Activated CD4-positive, alpha-beta T cell treated with anti-CD3 and anti-CD28 coated beads for 4 hours (primary cell): ENCODE data around the gene AAK1.

Source experiments
- DNase-seq, 2 donors: peaks; one replicate each; pipeline ENCODE4 v3.0.0-alpha.2; 2020

The AAK1 gene

GRCh38 chr2:69529480-69529879, 114.1 kb downstream of the AAK1 start:
- no peak for DNase-seq

DNA sequence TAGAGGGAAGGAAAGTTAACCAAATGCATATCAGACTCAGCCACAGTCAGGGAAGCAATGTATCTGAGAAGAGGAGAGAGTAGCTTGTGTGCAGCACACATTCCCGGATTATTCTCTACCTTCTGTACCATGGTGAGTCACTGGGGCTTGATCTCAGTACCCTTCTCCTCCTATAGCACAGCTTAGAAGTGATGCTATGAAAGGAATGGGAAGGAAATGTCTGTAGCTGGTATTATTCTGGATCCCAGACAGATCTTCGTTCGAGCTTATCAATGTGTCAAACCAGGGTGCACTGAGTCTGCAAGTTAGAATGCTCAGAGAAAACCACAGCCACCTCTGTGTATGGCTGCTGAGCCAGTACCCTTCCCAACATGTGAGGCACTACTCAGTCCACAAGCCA, 118.3 kb downstream of the AAK1 start:
- no peak for DNase-seq

DNA sequence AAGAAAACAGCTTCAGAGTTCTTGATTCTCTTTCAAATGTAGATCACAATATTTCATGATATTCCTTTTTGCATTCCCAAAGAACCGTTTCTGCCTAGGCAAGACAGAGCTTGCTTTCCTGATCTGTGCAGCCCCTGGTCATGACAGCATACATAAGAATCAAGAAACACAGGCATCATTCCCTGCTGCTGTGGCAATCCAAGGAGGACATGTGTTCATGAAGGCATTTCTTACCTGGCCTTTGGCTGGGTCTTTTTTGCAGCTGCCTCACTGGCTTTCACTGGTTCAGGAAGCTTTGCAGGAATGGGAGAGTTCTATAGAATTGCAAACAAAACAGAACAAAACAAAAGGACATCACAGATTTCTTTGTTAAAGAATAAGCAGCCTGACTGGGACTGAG, 118.7 kb downstream of the AAK1 start:
- no peak for DNase-seq

DNA sequence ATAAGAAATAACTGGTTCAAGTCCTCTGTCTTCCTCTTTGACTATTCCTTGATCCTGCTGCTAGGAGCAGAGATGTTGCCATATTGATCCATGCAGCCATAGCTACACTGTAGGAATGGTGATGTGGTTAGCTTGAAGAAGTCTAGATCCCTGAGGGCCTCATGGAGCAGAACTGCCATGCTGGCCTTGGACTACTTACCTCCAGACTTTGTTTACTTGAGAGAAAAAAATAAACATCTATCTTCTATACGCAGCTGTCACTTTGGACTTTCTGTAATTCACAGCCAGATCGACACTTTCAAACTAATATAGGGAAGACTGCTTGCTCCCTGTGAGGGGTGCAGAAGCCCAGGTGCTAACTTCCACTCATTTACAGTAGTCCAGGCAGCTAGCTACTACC, 121.8 kb downstream of the AAK1 start:
- DNase-seq, result no peak

GRCh38 chr2:69518841-69519240, 124.7 kb downstream of the AAK1 start:
- no peak for DNase-seq

- no peak for DNase-seq
These were observed 126.1 kb downstream of the AAK1 start for GRCh38 chr2:69517410-69517809.

DNA sequence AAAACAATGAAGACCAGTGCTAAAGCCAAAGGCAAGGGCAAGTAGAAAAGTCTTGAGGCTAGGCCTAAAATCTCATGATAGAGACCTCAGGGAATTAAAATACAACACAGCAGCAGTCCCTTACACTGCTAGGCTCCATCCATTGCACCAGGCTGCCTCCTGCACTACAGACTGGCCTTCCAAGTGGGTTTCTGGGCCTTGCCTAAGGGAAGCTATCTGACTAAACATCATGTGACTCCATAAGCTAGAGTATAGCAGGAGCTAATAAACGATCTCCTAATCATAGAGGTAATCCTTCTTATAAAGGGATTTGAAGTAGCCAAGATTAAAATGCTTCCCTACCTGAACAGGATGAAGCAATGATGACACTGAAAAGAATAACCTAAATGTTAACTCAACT, 128.7 kb downstream of the AAK1 start:
- no peak for DNase-seq

DNA sequence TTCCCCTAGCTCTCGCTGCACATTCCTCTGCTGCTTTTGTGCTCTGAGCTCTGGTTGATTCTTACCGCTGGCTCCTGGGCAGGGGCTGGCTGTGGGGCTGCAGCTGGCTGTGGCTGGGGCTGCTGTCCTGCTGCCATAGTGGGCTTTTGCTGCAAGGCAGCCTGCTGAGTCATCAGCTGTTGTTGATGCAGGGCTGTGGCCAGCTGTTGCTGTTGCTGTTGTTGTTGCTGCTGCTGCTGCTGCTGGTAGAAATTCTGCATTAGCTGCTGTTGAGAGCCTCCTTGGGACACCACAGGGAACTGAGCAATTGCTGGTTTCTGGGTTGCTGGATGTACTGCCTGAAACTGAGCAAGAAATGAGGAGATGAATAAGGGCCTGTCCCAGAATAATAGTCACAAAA, 129.1 kb downstream of the AAK1 start:
- no peak for DNase-seq

DNA sequence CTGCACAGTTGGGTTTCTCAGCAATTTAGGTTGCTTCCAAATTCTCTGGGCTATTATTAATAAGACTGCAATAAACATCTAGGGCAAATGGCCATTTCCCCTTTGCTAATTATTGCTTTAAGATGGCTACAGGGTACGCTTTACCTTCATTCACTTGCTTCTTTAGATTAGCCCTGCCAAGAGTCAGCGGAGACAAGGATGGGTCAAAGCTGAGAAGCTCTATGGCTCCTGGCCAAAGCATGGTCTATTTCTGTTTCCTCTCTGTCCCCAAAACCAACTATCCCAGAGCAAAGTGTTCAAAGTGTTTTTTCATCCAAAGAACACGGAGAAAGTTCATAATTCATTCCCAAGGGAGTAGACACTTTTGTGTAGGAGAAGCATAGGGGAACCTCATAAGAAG, 131.1 kb downstream of the AAK1 start:
- no peak for DNase-seq

- DNase-seq, result no peak
These were observed 133.3 kb downstream of the AAK1 start for GRCh38 chr2:69510204-69510603.

GRCh38 chr2:69509750-69510140, 133.8 kb downstream of the AAK1 start:
- no peak for DNase-seq

- DNase-seq, result no peak
These were observed 134.4 kb downstream of the AAK1 start for GRCh38 chr2:69509011-69509749.

- no peak for DNase-seq
These were observed 137.8 kb downstream of the AAK1 start for GRCh38 chr2:69505710-69506109.

- DNase-seq, result no peak
These were observed 142.2 kb downstream of the AAK1 start for GRCh38 chr2:69501301-69501700.

DNA sequence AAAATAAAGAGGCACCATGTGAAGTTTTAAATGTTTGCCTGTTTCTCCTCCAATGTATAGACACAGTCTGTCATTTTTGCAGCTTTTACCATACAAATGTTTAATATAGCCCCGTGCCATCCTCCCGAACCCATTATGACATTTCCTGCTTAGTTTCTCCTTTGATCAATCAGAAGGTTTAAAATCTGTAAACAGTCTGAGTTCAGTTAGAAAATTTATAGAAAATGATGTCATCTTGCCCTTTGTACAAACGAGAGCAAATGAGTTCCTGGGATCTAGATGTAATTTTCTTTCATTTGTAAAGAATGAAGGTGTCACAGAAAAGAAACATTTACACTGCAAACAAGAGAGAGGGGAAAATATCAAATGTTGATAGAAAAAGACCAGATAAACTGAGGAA, 143.6 kb downstream of the AAK1 start:
- DNase-seq, result no peak

DNA sequence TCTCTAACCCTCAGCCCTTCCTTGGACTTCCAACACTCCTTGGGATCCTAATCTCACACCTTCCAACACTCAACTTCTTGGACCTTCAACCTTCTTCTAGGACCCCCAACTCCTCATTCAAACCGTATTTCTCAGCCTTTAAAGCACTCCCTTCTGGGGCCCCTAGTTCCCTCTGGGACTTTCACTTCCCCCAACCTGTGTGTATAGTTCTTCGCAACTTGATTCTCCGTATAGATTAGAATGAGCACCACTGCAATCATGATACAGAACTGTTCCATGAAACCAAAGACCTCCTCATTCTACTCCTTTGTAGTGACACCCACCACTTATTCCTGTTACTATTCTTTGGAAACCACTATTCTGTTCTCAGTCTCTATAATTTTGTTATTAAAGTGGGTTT, 144.3 kb downstream of the AAK1 start:
- DNase-seq, result no peak

DNA sequence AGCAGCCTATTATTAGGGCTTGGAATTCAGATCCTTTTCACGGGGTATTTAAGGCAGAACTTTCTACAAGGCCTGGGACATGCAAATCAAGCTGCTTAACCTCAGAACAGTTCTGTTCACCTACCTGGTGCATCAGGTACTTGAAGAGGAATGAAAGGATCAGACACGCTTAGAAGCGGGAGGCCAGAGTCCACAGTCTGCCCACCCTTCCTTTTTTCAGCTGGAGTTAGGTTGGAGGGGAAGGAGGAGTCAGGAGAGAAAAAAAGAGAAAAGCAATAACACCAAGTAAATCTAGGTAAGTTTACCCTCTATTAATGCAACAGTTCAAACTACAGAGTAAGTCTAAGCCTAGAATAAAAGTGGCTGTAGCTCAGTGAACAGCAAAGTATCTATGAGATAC, 147.7 kb downstream of the AAK1 start:
- DNase-seq, result no peak

DNA sequence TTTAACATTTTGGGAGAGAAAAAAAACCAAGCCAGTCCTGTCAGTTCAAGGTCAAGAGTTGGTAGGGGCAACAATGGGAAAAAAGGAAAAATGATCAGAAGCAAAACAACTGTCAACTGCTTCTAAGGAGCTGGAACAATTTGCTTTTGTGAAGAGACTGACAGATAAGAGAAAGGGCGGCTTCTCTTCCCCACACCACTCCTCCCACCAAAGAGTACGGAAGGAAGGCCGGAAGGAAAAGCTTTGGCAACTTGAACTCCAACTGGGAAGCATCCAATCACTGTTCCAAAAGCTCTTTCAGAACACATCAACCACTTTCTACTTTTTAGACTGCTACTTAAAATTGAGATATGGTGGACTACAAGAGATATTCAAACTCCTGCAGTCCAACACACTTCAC, 148.5 kb downstream of the AAK1 start:
- no peak for DNase-seq

GRCh38 chr2:69494126-69494525, 149.4 kb downstream of the AAK1 start:
- DNase-seq, result no peak

DNA sequence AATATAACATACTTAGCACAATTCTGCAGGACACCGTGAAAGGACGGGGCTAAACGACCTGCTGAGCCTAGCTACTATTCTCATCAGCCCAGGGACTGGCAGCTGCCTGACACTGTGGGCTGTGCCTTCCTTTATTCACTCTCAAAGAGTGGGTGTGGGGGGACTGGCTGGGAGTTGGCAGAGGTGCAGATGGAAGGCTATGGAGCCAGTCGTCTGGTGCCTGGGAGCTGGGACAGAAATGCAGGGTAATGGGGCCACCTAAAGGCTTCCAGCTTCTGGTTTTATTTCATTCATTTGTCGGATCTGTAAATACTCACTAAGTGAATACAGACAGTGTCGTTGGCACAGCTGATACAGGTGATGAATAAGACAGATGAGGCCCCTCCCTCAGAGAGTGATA, 150.3 kb downstream of the AAK1 start:
- DNase-seq, result no peak

GRCh38 chr2:69491864-69492263, 151.7 kb downstream of the AAK1 start:
- DNase-seq, result no peak

DNA sequence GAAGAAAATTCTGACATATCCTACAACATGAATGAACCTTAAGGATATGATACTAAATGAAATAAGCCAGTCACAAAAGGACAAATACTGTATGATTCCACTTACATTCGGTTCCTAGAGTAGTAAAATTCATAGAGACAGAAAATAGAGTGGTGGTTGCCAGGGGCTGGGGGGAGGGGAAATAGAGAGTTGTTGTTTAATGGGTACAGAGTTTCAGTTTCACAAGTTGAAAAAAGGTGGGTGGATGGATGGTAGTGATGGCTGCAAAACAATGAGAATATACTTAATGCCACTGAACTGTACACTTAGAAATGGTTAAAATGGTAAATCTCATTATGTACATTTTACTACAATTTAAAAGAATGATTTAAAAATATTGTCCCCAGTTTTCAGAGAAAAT, 153.1 kb downstream of the AAK1 start:
- DNase-seq, result no peak

DNA sequence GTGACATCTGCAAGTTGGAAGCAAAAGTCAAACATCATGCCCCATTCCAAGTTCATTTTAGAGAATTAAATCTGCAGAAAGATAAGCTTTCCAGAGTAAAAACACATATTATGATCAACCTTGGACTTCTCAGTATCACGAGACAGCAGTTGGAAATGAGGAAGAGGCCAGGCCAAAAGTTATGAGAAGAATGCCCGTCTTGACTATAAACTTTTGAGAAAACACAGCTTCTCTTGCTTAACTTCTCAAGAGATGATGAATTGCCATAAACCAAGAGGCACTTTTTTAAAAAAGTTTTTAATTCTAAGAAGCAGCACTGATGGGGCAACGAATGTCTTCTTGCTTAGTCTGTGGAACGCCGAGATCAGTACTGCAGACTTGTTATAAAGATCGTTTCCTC, 153.7 kb downstream of the AAK1 start:
- no peak for DNase-seq

- no peak for DNase-seq
These were observed 159.8 kb downstream of the AAK1 start for GRCh38 chr2:69483696-69484095.

GRCh38 chr2:69483024-69483423, 160.5 kb downstream of the AAK1 start:
- DNase-seq, result no peak

DNA sequence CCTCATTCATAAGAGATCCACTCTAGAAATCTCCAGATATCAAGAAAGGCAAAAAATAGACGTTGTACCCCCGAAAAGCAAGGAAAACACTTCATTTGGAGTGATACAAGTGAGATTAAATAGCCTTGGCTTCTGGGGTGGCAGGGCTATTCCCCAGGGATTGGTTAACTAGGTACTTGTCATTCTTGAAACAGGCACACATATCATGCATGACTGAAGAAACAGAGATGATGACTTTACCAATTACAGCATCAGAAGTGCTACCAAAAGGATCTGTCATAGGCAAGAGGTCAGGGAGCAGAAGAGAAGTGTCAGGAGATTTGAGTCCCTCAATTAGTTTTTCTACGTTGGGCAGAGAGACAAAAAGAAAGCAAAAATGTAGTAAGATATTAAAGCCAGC, 161.1 kb downstream of the AAK1 start:
- DNase-seq, result no peak
